IMR-90 (cell line): ENCODE results near the gene LGMN. TPM values are rescaled to one million over a fixed set of nuclear protein-coding genes. Genes with fewer than 3 reads are reported as not detected.

Experiments
- ATAC-seq: fragments of 200-7000 bp; cut with Tn5 transposase; 2 replicates; pipeline ENCODE4 v1.9.1; 2020; ENCODE audit warnings: low read depth, mild to moderate bottlenecking, moderate library complexity
- BruUV-seq: library from RNA; stranded (reverse); fragments of 400-500 nt; replicated peaks from 2 replicates; lab custom pipeline; 2021; lab: Mats Ljungman, UMichigan
- CTCF ChIA-PET: fragments of 300-600 bp; formaldehyde crosslinking; extraction: SDS; loops from one replicate; lab custom pipeline; 2021; ENCODE audit warnings: antibody characterized with exemption; lab: Yijun Ruan, JAX
- POLR2A ChIA-PET: fragments of 300-600 bp; sonication (Branson Sonifier 250); formaldehyde crosslinking; loops from one replicate; lab custom pipeline; 2022; ENCODE audit warnings: antibody characterized with exemption; ENCODE audit not compliant: unreplicated experiment; lab: Charles Lee
- DNase-seq: peaks from one replicate; pipeline ENCODE4 v3.0.0; 2013
- H2AFZ ChIP-seq: replicated peaks from 2 replicates; pipeline ENCODE3; 2013; ENCODE audit warnings: low read length, mild to moderate bottlenecking; ENCODE audit not compliant: poor library complexity
- H2AK5ac ChIP-seq: 2 replicates; pipeline ENCODE4 v1.6.1; 2013; ENCODE audit warnings: low read depth, low read length, inconsistent platforms
- H2AK9ac ChIP-seq: replicated peaks from 2 replicates; pipeline ENCODE3; 2013; ENCODE audit warnings: mild to moderate bottlenecking, low read depth, low read length, moderate library complexity; ENCODE audit not compliant: poor library complexity
- H2BK120ac ChIP-seq: 2 replicates; pipeline ENCODE4 v1.6.1; 2013; ENCODE audit warnings: low read depth, low read length, inconsistent platforms
- H2BK15ac ChIP-seq: 3 replicates; pipeline ENCODE4 v1.6.1; 2013; ENCODE audit warnings: low read depth, low read length, inconsistent platforms
- H2BK20ac ChIP-seq: 2 replicates; pipeline ENCODE4 v1.6.1; 2013; ENCODE audit warnings: low read depth, mild to moderate bottlenecking, inconsistent platforms, low read length, moderate library complexity
- H2BK5ac ChIP-seq: 2 replicates; pipeline ENCODE4 v1.6.1; 2013; ENCODE audit warnings: mild to moderate bottlenecking, low read depth, low read length, inconsistent platforms; ENCODE audit not compliant: poor library complexity, severe bottlenecking
- H3K14ac ChIP-seq: replicated peaks from 2 replicates; pipeline ENCODE4 v1.6.1; 2013; ENCODE audit warnings: low read depth, low read length, inconsistent platforms
- H3K18ac ChIP-seq: 2 replicates; pipeline ENCODE4 v1.6.1; 2013; ENCODE audit warnings: low read depth, low read length, control low read depth
- H3K23ac ChIP-seq: 2 replicates; pipeline ENCODE4 v1.6.1; 2013; ENCODE audit warnings: low read depth, low read length, inconsistent platforms
- H3K27ac ChIP-seq: 2 replicates; pipeline ENCODE4 v1.5.1; 2013; ENCODE audit warnings: mild to moderate bottlenecking, control low read depth, low read length; ENCODE audit not compliant: insufficient read depth
- H3K27me3 ChIP-seq: 2 replicates; pipeline ENCODE4 v1.6.1; 2013; ENCODE audit warnings: low read length; ENCODE audit not compliant: control insufficient read depth, insufficient read depth
- H3K36me3 ChIP-seq: 2 replicates; pipeline ENCODE4 v1.6.1; 2013; ENCODE audit warnings: low read length, mixed read lengths; ENCODE audit not compliant: control insufficient read depth, insufficient read depth
- H3K4ac ChIP-seq: 2 replicates; pipeline ENCODE4 v1.6.1; 2013; ENCODE audit warnings: low read depth, low read length, inconsistent platforms
- H3K4me1 ChIP-seq: 2 replicates; pipeline ENCODE4 v1.6.1; 2013; ENCODE audit warnings: low read length, mixed read lengths; ENCODE audit not compliant: control insufficient read depth, insufficient read depth
- H3K4me2 ChIP-seq: 2 replicates; pipeline ENCODE4 v1.6.1; 2013; ENCODE audit warnings: low read depth, mild to moderate bottlenecking, control low read depth, low read length, moderate library complexity
- H3K4me3 ChIP-seq: 2 replicates; pipeline ENCODE4 v1.5.1; 2013; ENCODE audit warnings: low read depth, mild to moderate bottlenecking, control low read depth, low read length, moderate library complexity; ENCODE audit not compliant: insufficient read depth
- H3K56ac ChIP-seq: 2 replicates; pipeline ENCODE4 v1.6.1; 2013; ENCODE audit warnings: low read length, inconsistent platforms; ENCODE audit not compliant: insufficient read depth; ENCODE audit errors: extremely low read depth
- H3K79me1 ChIP-seq, 2 experiments: 2 replicates each; pipeline ENCODE4 v1.6.1; 2013; ENCODE audit warnings: low read length in 2 of 2, inconsistent platforms in 1 of 2, low read depth in 1 of 2
- H3K9ac ChIP-seq: 2 replicates; pipeline ENCODE4 v1.6.1; 2013; ENCODE audit warnings: low read depth, low read length, control low read depth
- H3K9me1 ChIP-seq: 2 replicates; pipeline ENCODE4 v1.6.1; 2013; ENCODE audit warnings: low read length, inconsistent platforms; ENCODE audit not compliant: insufficient read depth
- H3K9me3 ChIP-seq: 2 replicates; pipeline ENCODE4 v1.6.1; 2013; ENCODE audit warnings: low read length; ENCODE audit not compliant: control insufficient read depth, insufficient read depth
- H4K20me1 ChIP-seq: 2 replicates; pipeline ENCODE4 v1.6.1; 2013; ENCODE audit warnings: low read length, inconsistent platforms; ENCODE audit not compliant: insufficient read depth
- H4K5ac ChIP-seq: 2 replicates; pipeline ENCODE4 v1.6.1; 2013; ENCODE audit warnings: mild to moderate bottlenecking, low read depth, low read length, control low read depth
- H4K8ac ChIP-seq, 2 experiments: 2 replicates each; pipeline ENCODE4 v1.6.1; 2013; ENCODE audit warnings: low read depth in 2 of 2, low read length in 2 of 2, control low read depth in 1 of 2, inconsistent platforms in 1 of 2
- H4K91ac ChIP-seq: 2 replicates; pipeline ENCODE4 v1.6.1; 2013; ENCODE audit warnings: low read depth, low read length, inconsistent platforms; ENCODE audit not compliant: insufficient read depth
- BHLHE40 ChIP-seq: fragments of 150-350 bp; IDR thresholded peaks from 2 replicates; pipeline ENCODE4 v1.6.1; 2016; ENCODE audit warnings: mild to moderate bottlenecking, low read depth, low read length
- CEBPB ChIP-seq: IDR thresholded peaks from 2 replicates; pipeline ENCODE4 v1.6.1; 2012; ENCODE audit warnings: low read depth, low read length, improper control_type of control experiment
- CHD1 ChIP-seq: IDR thresholded peaks from 2 replicates; pipeline ENCODE4 v1.6.1; 2012; ENCODE audit warnings: low read depth, low read length, improper control_type of control experiment
- CTCF ChIP-seq: conservative IDR thresholded peaks from 2 replicates; pipeline ENCODE4 v1.5.1; 2012; ENCODE audit warnings: mild to moderate bottlenecking, low read depth, low read length, improper control_type of control experiment
- ELK1 ChIP-seq: fragments of 150-350 bp; IDR thresholded peaks from 2 replicates; pipeline ENCODE4 v1.6.1; 2016; ENCODE audit warnings: low read depth, mild to moderate bottlenecking, low read length, moderate library complexity, borderline replicate concordance
- FOS ChIP-seq: fragments of 150-350 bp; IDR thresholded peaks from 2 replicates; pipeline ENCODE4 v1.6.1; 2016; ENCODE audit warnings: low read depth, low read length
- MAFK ChIP-seq: IDR thresholded peaks from 2 replicates; pipeline ENCODE4 v1.6.1; 2012; ENCODE audit warnings: low read depth, low read length, improper control_type of control experiment
- MAZ ChIP-seq: IDR thresholded peaks from 2 replicates; pipeline ENCODE4 v1.6.1; 2012; ENCODE audit warnings: low read depth, mild to moderate bottlenecking, low read length, improper control_type of control experiment, moderate library complexity, borderline replicate concordance
- MXI1 ChIP-seq: IDR thresholded peaks from 2 replicates; pipeline ENCODE4 v1.6.1; 2012; ENCODE audit warnings: low read depth, mild to moderate bottlenecking, low read length, moderate library complexity, borderline replicate concordance
- NFE2L2 ChIP-seq: fragments of 150-350 bp; IDR thresholded peaks from 2 replicates; pipeline ENCODE4 v1.6.1; 2016; ENCODE audit warnings: low read depth, mild to moderate bottlenecking, low read length
- POLR2A ChIP-seq: IDR thresholded peaks from 2 replicates; pipeline ENCODE4 v1.6.1; 2012; ENCODE audit warnings: mild to moderate bottlenecking, low read depth, low read length
- RAD21 ChIP-seq: IDR thresholded peaks from 2 replicates; pipeline ENCODE4 v1.6.1; 2012; ENCODE audit warnings: low read length, improper control_type of control experiment
- RCOR1 ChIP-seq: IDR thresholded peaks from 2 replicates; pipeline ENCODE4 v1.6.1; 2012; ENCODE audit warnings: mild to moderate bottlenecking, low read length, improper control_type of control experiment; ENCODE audit not compliant: insufficient replicate concordance
- RFX5 ChIP-seq: IDR thresholded peaks from 2 replicates; pipeline ENCODE4 v1.8.0; 2012; ENCODE audit warnings: low read depth, mild to moderate bottlenecking, low read length, moderate library complexity
- SMC3 ChIP-seq: fragments of 150-350 bp; IDR thresholded peaks from 2 replicates; pipeline ENCODE4 v1.6.1; 2016; ENCODE audit warnings: low read depth, mild to moderate bottlenecking, antibody characterized with exemption, low read length, moderate library complexity
- USF2 ChIP-seq: fragments of 150-350 bp; IDR thresholded peaks from 2 replicates; pipeline ENCODE4 v1.6.1; 2017; ENCODE audit warnings: mild to moderate bottlenecking, antibody characterized with exemption, low read length, low read depth
- WGBS, 2 experiments: methylation state at CpG; one replicate each; pipeline versions ENCODE4 v1.1.5 to v1.1.7; 2013; ENCODE audit warnings: missing lambda C conversion rate in 2 of 2; ENCODE audit not compliant: insufficient read length in 1 of 2; ENCODE audit errors: extremely low coverage in 2 of 2; 5-methylcytosine and 5-hydroxymethylcytosine counted together
- dilution Hi-C: fragments of 300-500 bp; cut with HindIII; formaldehyde crosslinking; loops from one replicate; pipeline ENCODE4 v1.14.3; 2018; ENCODE audit warnings: low sequenced_read_pairs; ENCODE audit not compliant: unreplicated experiment
- in situ Hi-C: fragments of 300-500 bp; cut with MboI; formaldehyde crosslinking; loops from 3 replicates; pipeline ENCODE4 v1.14.3; 2019; ENCODE audit warnings: low sequenced_read_pairs, inconsistent platforms, mixed read lengths
- intact Hi-C: fragments of 100-400 bp; cut with micrococcal nuclease; formaldehyde crosslinking; loops from 2 replicates; pipeline ENCODE4 v1.10.0; 2022
- polyA plus RNA-seq, 3 experiments: library from polyadenylated mRNA; depleted of rRNA; stranded (reverse); fragments of >200 nt; gene quantifications; 2 replicates each; pipeline ENCODE4 v1.2.3, GENCODE V29; 2012; ENCODE audit warnings: low replicate concordance in 1 of 3
- total RNA-seq: library from RNA; depleted of rRNA; stranded (reverse); fragments of >200 nt; gene quantifications from 2 replicates; pipeline ENCODE4 v1.2.3, GENCODE V29; 2012

LGMN gene
- total and polyA plus RNA-seq, 2 of the 4 experiments (the other 2 are of a cell fraction) = 19.2 to 39.3 TPM

- Histone ChIP-seq H3K9ac (no peak overlapping the region), H4K8ac (no peak overlapping the region), H2AK5ac (no peak overlapping the region), H3K79me1 (peaks cover 0 to 7% of the 10 kb centered on the region in 2 experiments; a peak in 1 of 4 replicates), H2BK120ac (no peak overlapping the region), H3K4me3 (no peak overlapping the region), H3K14ac (no peak overlapping the region), H3K4me2 (no peak overlapping the region), H3K23ac (no peak overlapping the region), H3K27me3 (peaks cover 14% of the 10 kb centered on the region), H2BK20ac (no peak overlapping the region), H3K4ac (no peak overlapping the region), H2AK9ac (no peak overlapping the region), H2AFZ (no peak overlapping the region), H4K5ac (no peak overlapping the region), H3K18ac (no peak overlapping the region), H4K91ac (no peak overlapping the region), H2BK5ac (no peak overlapping the region), H3K9me1 (no peaks in the 10 kb centered on the region), H3K56ac (no peak overlapping the region), H4K20me1 (no peaks in the 10 kb centered on the region), H3K36me3 (no peaks in the 10 kb centered on the region), H3K27ac (no peak overlapping the region), H3K4me1 (no peaks in the 10 kb centered on the region), H2BK15ac (no peak overlapping the region), H3K9me3 (no peaks in the 10 kb centered on the region)
- TF ChIP-seq NFE2L2 = no peak
- no peak for TF ChIP-seq MAZ
- TF ChIP-seq CEBPB = no peak
- TF ChIP-seq FOS = no peak
- no peak for TF ChIP-seq RCOR1
- no peak for TF ChIP-seq RFX5
- no peak for TF ChIP-seq CTCF
- TF ChIP-seq SMC3 = no peak
- TF ChIP-seq CHD1 = no peak
- no peak for TF ChIP-seq MAFK
- no peak for TF ChIP-seq RAD21
- no peak for TF ChIP-seq ELK1
- TF ChIP-seq MXI1 = no peak
- TF ChIP-seq BHLHE40 = no peak
- no peak for TF ChIP-seq POLR2A
- TF ChIP-seq USF2 = no peak
- in situ Hi-C loops (no loop called here), dilution Hi-C loops (no loop called here), intact Hi-C loops (no loop called here)
- ATAC-seq = no peak
- POLR2A ChIA-PET = no interaction called here
- BruUV-seq = no TSS peak
- no peak for DNase-seq
- WGBS, 2 experiments = 50% methylated on average over 1 of the region's 4 CpGs; no CpG with 5 or more reads in 1 of the 2 experiments
- CTCF ChIA-PET = interaction anchor here (0.6 kb wide), 1 partner anchor 223 kb away, joined by 4 read pairs; no protein-coding TSS in a partner anchor
These were observed 3.4 kb upstream of the LGMN start for GRCh38 chr14:92751819-92752218.
